Left ventricle myocardium inferior (tissue), 1 donor: ENCODE measurements around the gene CFAP92. TPM values are rescaled to one million over a fixed set of nuclear protein-coding genes. Genes with fewer than 3 reads are reported as not detected.

Experiments
- DNase-seq: peaks from one replicate; pipeline ENCODE4 v3.0.0-alpha.2; 2020
- H3K27ac ChIP-seq: fragments of 200-600 bp; replicated peaks from 2 replicates; pipeline ENCODE4 v1.8.0; 2021
- H3K27me3 ChIP-seq: fragments of 200-600 bp; 2 replicates; pipeline ENCODE4 v1.8.0; 2021; ENCODE audit warnings: low read depth
- H3K36me3 ChIP-seq: fragments of 200-600 bp; 2 replicates; pipeline ENCODE4 v1.8.0; 2021
- H3K4me1 ChIP-seq: fragments of 200-600 bp; 2 replicates; pipeline ENCODE4 v1.8.0; 2021
- H3K4me3 ChIP-seq: fragments of 200-600 bp; 2 replicates; pipeline ENCODE4 v1.8.0; 2021; ENCODE audit warnings: mild to moderate bottlenecking, moderate library complexity
- H3K9me3 ChIP-seq: fragments of 200-600 bp; replicated peaks from 2 replicates; pipeline ENCODE4 v1.8.0; 2021
- CTCF ChIP-seq: fragments of 200-600 bp; IDR thresholded peaks from 2 replicates; pipeline ENCODE4 v1.8.0; 2021; ENCODE audit warnings: antibody characterized with exemption, mild to moderate bottlenecking, borderline replicate concordance
- intact Hi-C: fragments of 100-400 bp; cut with micrococcal nuclease; formaldehyde crosslinking; loops from one replicate; pipeline ENCODE4 v1.11.0; 2022
- total RNA-seq: library from RNA; stranded (reverse); fragmentation: NEBNext Ultra II Directional; extraction: Animal tissue kit (Norgen Biotek cat#: 25700); gene quantifications from one replicate; pipeline ENCODE4 v1.2.1, GENCODE V29; 2021
- donor health status: DM: no; HTN: yes; CAD: no; lungs with severe emphysema.

Gene CFAP92
- total RNA-seq, 1 donor from 2014 or later = 0.25 TPM

- Histone ChIP-seq H3K4me3 (no peak overlapping the region), H3K4me1 (no peaks in the 10 kb centered on the region), H3K27me3 (no peaks in the 10 kb centered on the region), H3K9me3 (no peaks in the 10 kb centered on the region), H3K27ac (no peak overlapping the region), H3K36me3 (no peaks in the 10 kb centered on the region)
- no peak for DNase-seq
- intact Hi-C loops = no loop called here
- TF ChIP-seq CTCF = no peak
Observed at GRCh38 chr3:128942161-128942952, 51.5 kb downstream of the CFAP92 start.

GRCh38 chr3:128940252-128940651, 53.6 kb downstream of the CFAP92 start:
- H3K27ac ChIP-seq = no peak overlapping the region
- no peaks in the 10 kb centered on the region for H3K36me3 ChIP-seq
- intact Hi-C loops = no loop called here
- TF ChIP-seq CTCF = no peak
- no peaks in the 10 kb centered on the region for H3K27me3 ChIP-seq
- no peak overlapping the region for H3K4me3 ChIP-seq
- H3K4me1 ChIP-seq = peaks cover 8% of the 10 kb centered on the region
- no peaks in the 10 kb centered on the region for H3K9me3 ChIP-seq
- no peak for DNase-seq

DNA sequence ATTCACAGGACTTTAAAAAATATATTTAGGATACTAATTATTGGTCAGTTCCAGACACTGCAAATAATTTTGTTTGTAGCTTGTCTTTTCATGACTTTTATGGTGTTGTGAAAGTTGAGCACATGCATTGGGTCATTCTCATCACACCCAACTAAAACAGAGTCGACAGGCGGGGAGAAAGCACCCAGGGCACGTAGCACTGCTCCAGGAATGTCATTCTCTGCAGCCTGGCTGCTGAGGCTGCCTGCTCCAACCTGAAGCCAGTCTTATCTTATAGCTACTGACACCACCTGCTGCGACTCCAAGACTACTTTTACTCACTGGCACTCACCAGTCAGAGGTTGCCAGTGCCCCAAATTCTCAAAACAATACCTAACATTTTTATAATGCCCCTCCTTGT, 57.5 kb downstream of the CFAP92 start:
- Histone ChIP-seq H3K9me3 (no peaks in the 10 kb centered on the region), H3K4me3 (no peak overlapping the region), H3K36me3 (no peaks in the 10 kb centered on the region), H3K4me1 (peaks cover 8% of the 10 kb centered on the region), H3K27ac (no peak overlapping the region), H3K27me3 (no peaks in the 10 kb centered on the region)
- intact Hi-C loops = no loop called here
- DNase-seq = no peak
- TF ChIP-seq CTCF = no peak

GRCh38 chr3:128935922-128936321, 58.0 kb downstream of the CFAP92 start:
- TF ChIP-seq CTCF = no peak
- no peak for DNase-seq
- intact Hi-C loops = no loop called here

GRCh38 chr3:128933922-128934253, 60.0 kb downstream of the CFAP92 start:
- peaks cover 9% of the 10 kb centered on the region for H3K9me3 ChIP-seq
- H3K27me3 ChIP-seq = no peaks in the 10 kb centered on the region
- H3K27ac ChIP-seq = no peak overlapping the region
- no peak for TF ChIP-seq CTCF
- no peak overlapping the region for H3K4me3 ChIP-seq
- H3K36me3 ChIP-seq = no peaks in the 10 kb centered on the region
- H3K4me1 ChIP-seq = peaks cover 8% of the 10 kb centered on the region
- no peak for DNase-seq
- intact Hi-C loops = no loop called here

More at GRCh38 chr3:128935922-128936321, 58.0 kb downstream of the CFAP92 start:
- Histone ChIP-seq H3K4me1 (peaks cover 8% of the 10 kb centered on the region), H3K27me3 (no peaks in the 10 kb centered on the region), H3K27ac (no peak overlapping the region), H3K36me3 (no peaks in the 10 kb centered on the region), H3K9me3 (no peaks in the 10 kb centered on the region), H3K4me3 (no peak overlapping the region)
